Measurements from ENCODE around the gene CATSPERE. TPM values are rescaled to one million over a fixed set of nuclear protein-coding genes. Genes with fewer than 3 reads are reported as not detected.
"Not testable (repeated sequence)": the region's sequence is repeated elsewhere in the genome, so short reads cannot be mapped to it uniquely, and the experiment has no call there.

CATSPERE gene
- total and polyA plus RNA-seq, 8 donors: 0.31 to 4.6 (median 0.63) TPM; not detected in 4

DNA sequence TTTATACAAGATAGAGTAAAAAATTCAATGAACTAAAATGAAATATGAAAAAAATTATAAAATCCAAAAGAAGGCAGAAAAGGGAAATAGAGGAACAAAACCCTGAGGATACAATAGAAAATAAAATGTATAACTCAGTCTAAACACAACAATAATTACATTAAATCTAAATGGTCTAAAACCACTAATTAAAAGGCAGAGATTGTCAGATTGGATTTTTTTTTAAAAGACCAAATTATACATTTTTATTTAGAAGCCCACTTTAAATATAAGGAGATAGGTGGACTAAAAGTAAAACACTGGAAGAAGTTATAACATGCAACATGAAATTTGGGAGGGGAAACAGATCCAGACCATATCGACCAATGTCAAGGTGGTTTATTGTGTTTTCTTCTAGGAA is 95.2 kb downstream of the CATSPERE start:
- intact Hi-C loops (cut with DNase I; ENCODE audit: low total_unique reads): no loop called here
- TF ChIP-seq POLR2A (IDR thresholded peaks at IDR 0.05) (no peak), EP300 (IDR thresholded peaks at IDR 0.05) (no peak), POLR2AphosphoS5 (IDR thresholded peaks at IDR 0.05) (no peak)
- TF ChIP-seq, protein P1, sequence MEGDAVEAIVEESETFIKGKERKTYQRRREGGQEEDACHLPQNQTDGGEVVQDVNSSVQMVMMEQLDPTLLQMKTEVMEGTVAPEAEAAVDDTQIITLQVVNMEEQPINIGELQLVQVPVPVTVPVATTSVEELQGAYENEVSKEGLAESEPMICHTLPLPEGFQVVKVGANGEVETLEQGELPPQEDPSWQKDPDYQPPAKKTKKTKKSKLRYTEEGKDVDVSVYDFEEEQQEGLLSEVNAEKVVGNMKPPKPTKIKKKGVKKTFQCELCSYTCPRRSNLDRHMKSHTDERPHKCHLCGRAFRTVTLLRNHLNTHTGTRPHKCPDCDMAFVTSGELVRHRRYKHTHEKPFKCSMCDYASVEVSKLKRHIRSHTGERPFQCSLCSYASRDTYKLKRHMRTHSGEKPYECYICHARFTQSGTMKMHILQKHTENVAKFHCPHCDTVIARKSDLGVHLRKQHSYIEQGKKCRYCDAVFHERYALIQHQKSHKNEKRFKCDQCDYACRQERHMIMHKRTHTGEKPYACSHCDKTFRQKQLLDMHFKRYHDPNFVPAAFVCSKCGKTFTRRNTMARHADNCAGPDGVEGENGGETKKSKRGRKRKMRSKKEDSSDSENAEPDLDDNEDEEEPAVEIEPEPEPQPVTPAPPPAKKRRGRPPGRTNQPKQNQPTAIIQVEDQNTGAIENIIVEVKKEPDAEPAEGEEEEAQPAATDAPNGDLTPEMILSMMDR (IDR thresholded peaks at IDR 0.05): no peak
- WGBS, 5 donors: 89 to 95% (median 91%) methylated on average over 1 of the region's 1 CpG

DNA sequence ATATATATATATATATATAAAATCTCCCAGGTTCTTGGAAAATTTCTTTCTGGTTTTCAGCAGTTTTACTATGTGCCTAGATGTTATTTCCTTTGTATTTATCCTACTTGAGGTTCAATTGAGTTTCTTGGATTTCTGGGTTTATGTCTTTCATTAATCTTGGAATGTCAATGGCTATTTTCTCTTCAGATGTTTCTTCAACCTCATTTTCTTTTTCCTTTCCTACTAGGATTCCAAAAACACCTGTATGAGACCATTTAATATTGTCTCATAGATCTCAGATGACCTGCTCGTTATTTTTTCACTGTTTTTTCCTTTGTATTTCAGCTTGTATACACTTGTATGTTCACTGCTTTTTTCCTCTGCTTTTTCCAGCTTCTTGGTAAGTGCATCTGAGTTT is 96.5 kb downstream of the CATSPERE start:
- intact Hi-C loops (cut with DNase I; ENCODE audit: low total_unique reads): no loop called here
- H3K36me3 ChIP-seq: no peaks in the 10 kb centered on the region
- no peak for TF ChIP-seq EP300 (IDR thresholded peaks at IDR 0.05)
- no peak for TF ChIP-seq POLR2A (IDR thresholded peaks at IDR 0.05)
- TF ChIP-seq, protein P1 (IDR thresholded peaks at IDR 0.05): no peak
- no peak for TF ChIP-seq POLR2AphosphoS5 (IDR thresholded peaks at IDR 0.05)
- no peak overlapping the region for H3K4me3 ChIP-seq
- DNase-seq: no peak
- peaks cover 0 to 41% (median 19%) of the 10 kb centered on the region in 4 donors for H3K9me3 ChIP-seq
- no peaks in the 10 kb centered on the region for H3K4me1 ChIP-seq
- 33 to 90% (median 88%) methylated on average over 1 of the region's 1 CpG for WGBS, 5 donors
- no peak overlapping the region for H3K27ac ChIP-seq
- H3K27me3 ChIP-seq: no peaks in the 10 kb centered on the region

More for the DNA sequence above, 95.2 kb downstream of the CATSPERE start:
- Histone ChIP-seq H3K36me3 (no peaks in the 10 kb centered on the region), H3K4me1 (no peaks in the 10 kb centered on the region), H3K27me3 (no peaks in the 10 kb centered on the region), H3K27ac (no peak overlapping the region), H3K4me3 (no peak overlapping the region), H3K9me3 (peaks cover 0 to 41% (median 18%) of the 10 kb centered on the region in 4 donors)
- DNase-seq: no peak

DNA sequence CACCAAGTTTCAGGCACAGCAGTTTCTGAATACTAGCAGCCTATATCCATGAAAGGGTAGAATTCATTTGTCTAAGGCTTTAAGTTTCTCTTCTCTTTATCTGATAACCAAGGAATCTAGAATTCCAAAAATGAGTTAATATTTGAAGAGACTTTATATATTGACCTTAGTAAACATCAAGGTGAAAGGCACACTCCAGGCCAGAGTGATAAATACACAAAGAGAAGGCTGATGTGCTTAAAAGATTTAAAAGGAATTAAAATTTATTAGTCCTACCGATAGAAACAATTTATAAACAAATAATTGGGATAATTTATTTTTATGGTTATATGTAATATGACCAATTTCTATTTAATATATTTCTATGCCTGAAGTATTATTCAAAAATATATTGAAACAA is 98.5 kb downstream of the CATSPERE start:
- DNase-seq: no peak
- TF ChIP-seq POLR2AphosphoS5 (IDR thresholded peaks at IDR 0.05) (no peak), EP300 (IDR thresholded peaks at IDR 0.05) (no peak), POLR2A (IDR thresholded peaks at IDR 0.05) (no peak)
- TF ChIP-seq, protein P1 (IDR thresholded peaks at IDR 0.05): no peak
- Histone ChIP-seq H3K4me1 (no peaks in the 10 kb centered on the region), H3K9me3 (peaks cover 0 to 40% (median 21%) of the 10 kb centered on the region in 4 donors), H3K4me3 (no peak overlapping the region), H3K27me3 (no peaks in the 10 kb centered on the region), H3K36me3 (no peaks in the 10 kb centered on the region), H3K27ac (no peak overlapping the region)
- 70 to 96% (median 80%) methylated on average over 1 of the region's 1 CpG for WGBS, 5 donors
- intact Hi-C loops (cut with DNase I; ENCODE audit: low total_unique reads): no loop called here

DNA sequence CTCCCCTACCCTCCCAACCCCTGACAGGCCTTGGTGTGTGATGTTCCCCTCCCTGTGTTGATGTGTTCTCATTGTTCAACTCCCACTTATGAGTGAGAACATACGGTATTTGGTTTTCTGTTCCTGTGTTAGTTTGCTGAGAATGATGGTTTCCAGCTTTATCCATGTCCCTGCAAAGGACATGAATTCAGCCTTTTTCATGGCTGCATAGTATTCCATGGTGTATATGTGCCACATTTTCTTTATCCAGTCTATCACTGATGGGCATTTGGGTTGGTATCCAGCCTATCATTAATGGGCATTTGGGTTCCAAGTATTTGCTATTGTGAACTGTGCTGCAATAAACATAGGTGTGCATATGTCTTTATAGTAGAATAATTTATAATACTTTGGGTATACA is 101.8 kb downstream of the CATSPERE start:
- H3K36me3 ChIP-seq; H3K27ac ChIP-seq; H3K4me1 ChIP-seq; H3K27me3 ChIP-seq; intact Hi-C loops (cut with DNase I; ENCODE audit: low total_unique reads); DNase-seq; H3K4me3 ChIP-seq: not testable (repeated sequence)
- peaks cover 0 to 11% (median 6%) of the 10 kb centered on the region in 4 donors for H3K9me3 ChIP-seq
- WGBS, 5 donors: 91 to 100% (median 100%) methylated on average over 1 of the region's 1 CpG

DNA sequence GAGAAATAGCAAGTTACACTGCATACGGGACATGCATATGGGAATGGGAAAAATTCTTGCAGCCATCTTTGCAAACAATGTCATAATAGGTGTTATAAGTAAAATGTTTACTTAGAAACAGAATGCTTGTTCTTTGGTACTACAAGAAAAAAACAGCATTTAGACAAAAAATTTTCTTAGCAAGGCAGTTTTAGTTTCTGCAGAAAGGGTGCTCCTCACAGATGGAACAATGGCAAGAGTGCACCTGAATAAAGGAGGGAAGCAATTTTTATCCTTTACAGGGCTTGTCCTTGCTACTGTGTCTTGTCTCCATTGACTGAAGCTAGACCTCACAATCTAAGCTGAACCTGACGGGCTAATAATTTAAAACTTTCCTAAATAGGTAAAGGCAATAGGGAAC is 112.7 kb downstream of the CATSPERE start:
- Histone ChIP-seq H3K36me3 (peaks cover 0 to 25% (median 4%) of the 10 kb centered on the region in 4 donors), H3K4me3 (no peak overlapping the region), H3K4me1 (peaks cover 0 to 5% (median 2%) of the 10 kb centered on the region in 4 donors), H3K27me3 (no peaks in the 10 kb centered on the region), H3K9me3 (peaks cover 25 to 68% (median 56%) of the 10 kb centered on the region in 4 donors), H3K27ac (no peak overlapping the region)
- TF ChIP-seq EP300 (IDR thresholded peaks at IDR 0.05) (no peak), POLR2A (IDR thresholded peaks at IDR 0.05) (no peak), POLR2AphosphoS5 (IDR thresholded peaks at IDR 0.05) (no peak)
- TF ChIP-seq, protein P1 (IDR thresholded peaks at IDR 0.05): no peak
- intact Hi-C loops (cut with DNase I; ENCODE audit: low total_unique reads): no loop called here
- 90 to 99% (median 92%) methylated on average over 2 of the region's 2 CpGs for WGBS, 5 donors
- no peak for DNase-seq
